ENCODE measurements around the gene SLC25A1.

SLC25A1 gene

DNA sequence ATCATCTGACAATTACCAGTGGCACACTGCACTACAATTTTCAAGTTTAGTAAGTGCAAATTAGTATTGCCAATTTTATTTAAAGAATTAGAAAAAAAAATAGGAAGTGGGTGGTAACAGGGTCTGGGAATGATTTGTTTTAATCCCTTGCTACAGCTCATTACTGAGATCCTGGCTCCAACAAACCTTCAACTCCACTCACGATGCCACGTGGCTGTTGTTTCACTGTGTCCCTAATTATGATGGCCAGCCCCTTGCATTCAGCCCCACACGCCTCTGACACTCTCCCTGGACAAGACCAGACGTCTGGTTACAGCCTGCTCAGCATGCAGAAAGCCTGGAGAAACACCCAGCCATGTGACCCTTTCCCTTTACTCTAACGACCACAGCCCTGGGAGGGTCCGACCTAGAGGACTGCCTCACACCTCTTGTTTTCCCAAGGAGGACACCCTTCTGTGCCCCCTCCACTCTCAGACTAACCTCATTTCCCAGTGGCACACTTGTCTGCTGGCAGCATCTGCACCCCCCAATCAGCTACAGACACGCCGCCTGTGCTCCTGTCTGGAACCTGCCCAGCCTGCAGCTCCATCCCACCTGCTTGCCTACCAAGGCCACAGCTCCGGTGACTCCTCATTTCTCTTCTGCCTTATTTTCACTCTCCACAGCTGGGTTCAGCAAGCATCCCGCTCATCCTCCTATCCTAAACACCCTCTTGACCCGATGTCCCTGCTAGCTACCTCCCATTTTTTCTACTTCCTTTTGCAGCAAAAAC, 18.5 kb upstream of the SLC25A1 start:
- no peaks in the 10 kb centered on the region for H3K9me3 ChIP-seq (ENCODE audit: control insufficient read depth in 1 of 2, low read length in 2 of 2)
- no peaks in the 10 kb centered on the region for H3K4me1 ChIP-seq (ENCODE audit: control insufficient read depth in 1 of 2, insufficient read depth in 2 of 2, low read length in 2 of 2)
- H3K27me3 ChIP-seq (ENCODE audit: control insufficient read depth in 1 of 2, insufficient read depth in 2 of 2, low read length in 2 of 2): no peaks in the 10 kb centered on the region
- no peak overlapping the region for H3K4me3 ChIP-seq (ENCODE audit: low read depth in 1 of 2, low read length in 2 of 2)
- H3K9ac ChIP-seq (ENCODE audit: low read depth in 1 of 2, low read length in 2 of 2): no peak overlapping the region
- no peak overlapping the region for H3K27ac ChIP-seq (ENCODE audit: low read depth, low read length)
- no peaks in the 10 kb centered on the region for H3K36me3 ChIP-seq (ENCODE audit: control insufficient read depth in 1 of 2, insufficient read depth in 2 of 2, low read length in 2 of 2)

DNA sequence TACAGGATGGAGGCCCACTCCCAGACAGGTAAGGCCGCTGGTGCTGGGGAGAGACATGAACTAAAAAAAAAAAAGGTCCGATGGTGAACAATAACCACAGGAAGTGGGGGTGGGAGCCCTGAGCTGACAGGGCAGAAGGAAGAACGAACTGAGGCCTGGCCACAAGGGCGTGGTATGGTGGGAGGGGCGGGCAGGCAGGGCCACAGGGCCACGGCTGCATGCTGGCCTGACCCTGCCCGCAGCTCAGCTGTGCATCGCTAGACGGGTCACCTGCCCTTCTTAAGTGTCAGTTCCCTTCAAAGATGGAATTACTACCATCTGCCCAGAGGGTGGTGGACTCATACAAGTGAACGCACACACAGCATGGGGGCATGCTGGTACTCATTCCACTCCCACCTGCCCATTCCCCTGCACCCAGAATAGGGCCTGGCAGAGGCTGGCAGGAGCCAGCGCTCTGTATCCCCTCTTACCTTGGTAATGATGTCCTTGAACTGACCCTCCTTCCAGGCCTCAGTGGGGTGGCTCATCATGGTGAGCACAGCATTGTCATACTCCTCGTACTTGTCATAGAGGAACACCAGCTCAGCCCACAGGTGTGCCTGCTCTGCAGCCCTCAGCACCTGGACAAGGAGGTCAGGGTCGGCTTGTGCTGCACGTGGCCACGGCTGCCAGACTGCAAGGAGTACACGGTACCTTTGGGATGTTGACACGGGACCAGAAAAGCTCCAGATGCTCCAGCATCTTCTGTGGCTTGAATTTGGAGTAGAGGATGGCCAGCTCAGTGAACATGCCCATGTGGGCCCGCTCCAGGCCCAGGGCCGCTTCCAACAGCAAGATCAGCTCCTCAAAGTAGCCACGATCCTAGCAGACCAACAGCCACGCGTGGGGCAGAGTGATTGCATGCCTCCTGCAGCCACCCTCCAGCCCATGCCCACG, 17.5 kb upstream of the SLC25A1 start:
- H3K4me3 ChIP-seq (ENCODE audit: low read depth in 1 of 2, low read length in 2 of 2): no peak overlapping the region
- no peaks in the 10 kb centered on the region for H3K4me1 ChIP-seq (ENCODE audit: control insufficient read depth in 1 of 2, insufficient read depth in 2 of 2, low read length in 2 of 2)
- H3K9me3 ChIP-seq (ENCODE audit: control insufficient read depth in 1 of 2, low read length in 2 of 2): no peaks in the 10 kb centered on the region
- no peaks in the 10 kb centered on the region for H3K27me3 ChIP-seq (ENCODE audit: control insufficient read depth in 1 of 2, insufficient read depth in 2 of 2, low read length in 2 of 2)
- no peak overlapping the region for H3K27ac ChIP-seq (ENCODE audit: low read depth, low read length)
- no peak overlapping the region for H3K9ac ChIP-seq (ENCODE audit: low read depth in 1 of 2, low read length in 2 of 2)
- H3K36me3 ChIP-seq (ENCODE audit: control insufficient read depth in 1 of 2, insufficient read depth in 2 of 2, low read length in 2 of 2): no peaks in the 10 kb centered on the region

DNA sequence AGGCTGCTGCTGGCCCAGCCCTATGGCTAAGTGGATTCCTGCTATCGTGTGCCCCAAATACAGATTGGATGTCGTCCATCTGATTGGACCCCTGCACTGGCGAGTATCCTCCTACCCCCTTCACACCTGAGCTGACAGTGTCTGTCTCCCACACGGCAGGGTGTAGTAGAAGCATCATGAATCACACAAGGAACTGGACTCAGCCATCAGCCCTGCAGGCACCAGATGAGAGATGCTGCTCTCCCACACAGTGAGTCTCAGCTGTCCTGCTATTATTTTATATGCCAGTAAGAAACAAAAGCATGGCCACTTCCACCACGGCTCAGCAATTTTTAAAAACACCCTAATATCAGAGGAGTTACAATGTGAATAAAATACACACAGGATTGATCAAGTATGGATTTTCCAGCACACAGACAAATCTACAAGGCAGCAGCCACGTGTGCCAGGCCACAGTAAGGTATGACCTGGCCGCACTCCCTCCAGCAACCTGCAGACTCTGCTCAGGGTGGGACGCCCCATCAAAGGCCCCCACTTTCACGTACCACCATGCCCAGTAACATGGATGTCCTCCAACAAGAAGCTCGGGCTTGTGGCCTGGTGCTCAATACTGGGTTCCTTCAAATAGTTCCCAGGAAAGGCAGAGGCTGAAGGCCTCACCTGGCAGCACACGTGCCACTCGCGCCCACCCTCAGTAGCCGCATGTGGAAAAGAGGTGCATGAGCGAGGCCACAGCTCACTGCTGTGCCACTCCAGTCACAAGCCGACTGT, 16.4 kb upstream of the SLC25A1 start:
- no peaks in the 10 kb centered on the region for H3K36me3 ChIP-seq (ENCODE audit: control insufficient read depth in 1 of 2, insufficient read depth in 2 of 2, low read length in 2 of 2)
- no peaks in the 10 kb centered on the region for H3K4me1 ChIP-seq (ENCODE audit: control insufficient read depth in 1 of 2, insufficient read depth in 2 of 2, low read length in 2 of 2)
- no peak overlapping the region for H3K27ac ChIP-seq (ENCODE audit: low read depth, low read length)
- no peak overlapping the region for H3K4me3 ChIP-seq (ENCODE audit: low read depth in 1 of 2, low read length in 2 of 2)
- H3K9ac ChIP-seq (ENCODE audit: low read depth in 1 of 2, low read length in 2 of 2): no peak overlapping the region
- H3K9me3 ChIP-seq (ENCODE audit: control insufficient read depth in 1 of 2, low read length in 2 of 2): no peaks in the 10 kb centered on the region
- H3K27me3 ChIP-seq (ENCODE audit: control insufficient read depth in 1 of 2, insufficient read depth in 2 of 2, low read length in 2 of 2): no peaks in the 10 kb centered on the region

DNA sequence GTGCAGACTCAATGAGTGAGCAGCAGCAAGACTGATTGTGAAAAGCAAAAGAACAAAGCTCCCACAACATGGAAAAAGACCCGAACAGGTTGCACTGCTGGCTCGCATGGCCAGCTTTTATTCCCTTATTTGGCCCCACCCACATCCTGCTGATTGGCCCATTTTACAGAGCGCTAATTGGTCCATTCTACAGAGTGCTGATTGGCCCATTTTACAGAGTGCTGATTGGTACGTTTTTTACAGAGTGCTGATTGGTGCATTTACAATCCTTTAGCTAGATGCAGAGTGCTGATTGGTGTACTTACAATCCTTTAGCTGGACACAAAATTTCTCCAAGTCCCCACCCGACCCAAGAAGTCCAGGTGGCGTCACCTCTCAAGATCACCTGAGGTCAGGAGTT, 15.3 kb upstream of the SLC25A1 start:
- no peak overlapping the region for H3K4me3 ChIP-seq (ENCODE audit: low read depth in 1 of 2, low read length in 2 of 2)
- H3K36me3 ChIP-seq (ENCODE audit: control insufficient read depth in 1 of 2, insufficient read depth in 2 of 2, low read length in 2 of 2): no peaks in the 10 kb centered on the region

DNA sequence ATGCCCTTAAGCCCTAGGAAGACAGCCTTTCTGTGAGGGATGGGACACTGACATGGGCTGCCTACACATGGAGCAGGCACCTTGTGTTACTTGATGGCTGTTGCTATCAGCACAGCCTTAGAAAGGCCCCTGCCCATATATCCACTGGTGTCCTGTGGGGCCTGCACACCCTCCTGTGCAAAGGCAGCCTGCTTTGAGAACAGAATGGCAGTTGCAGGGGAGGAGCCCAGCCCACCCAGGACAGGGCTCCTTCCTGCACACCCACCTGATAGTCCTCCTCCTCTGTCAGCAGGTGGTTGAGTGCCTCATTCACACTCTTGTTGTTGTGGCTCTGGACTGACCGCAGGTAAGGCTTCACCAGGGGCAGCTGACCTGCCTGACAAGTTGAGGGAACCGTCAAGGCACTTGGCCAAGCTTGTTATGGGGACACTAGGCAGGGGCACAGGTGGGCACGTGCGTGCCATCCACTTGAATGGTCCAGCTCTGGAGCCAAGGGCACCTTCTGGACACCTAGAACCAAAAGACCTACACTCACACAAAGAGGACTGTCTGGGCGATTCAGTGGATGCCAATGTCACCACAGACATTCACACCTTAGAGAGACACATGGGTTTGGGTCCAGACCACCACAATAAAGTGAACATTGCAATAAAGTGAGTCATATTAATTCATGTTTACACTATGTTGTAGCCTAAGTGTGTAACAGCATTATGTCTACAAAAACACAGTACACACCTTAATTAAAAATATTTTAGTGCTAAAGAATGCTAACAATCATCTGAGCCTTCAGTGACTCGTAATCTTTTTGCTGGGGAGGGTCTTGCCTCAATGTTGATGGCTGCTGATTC, 9.4 kb upstream of the SLC25A1 start:
- Histone ChIP-seq H3K27me3 (ENCODE audit: control insufficient read depth in 1 of 2, insufficient read depth in 2 of 2, low read length in 2 of 2) (no peaks in the 10 kb centered on the region), H3K4me1 (ENCODE audit: control insufficient read depth in 1 of 2, insufficient read depth in 2 of 2, low read length in 2 of 2) (no peaks in the 10 kb centered on the region), H3K9me3 (ENCODE audit: control insufficient read depth in 1 of 2, low read length in 2 of 2) (no peaks in the 10 kb centered on the region), H3K36me3 (ENCODE audit: control insufficient read depth in 1 of 2, insufficient read depth in 2 of 2, low read length in 2 of 2) (no peaks in the 10 kb centered on the region), H3K27ac (ENCODE audit: low read depth, low read length) (no peak overlapping the region), H3K9ac (ENCODE audit: low read depth in 1 of 2, low read length in 2 of 2) (no peak overlapping the region), H3K4me3 (ENCODE audit: low read depth in 1 of 2, low read length in 2 of 2) (no peak overlapping the region)

More for the DNA sequence above, 15.3 kb upstream of the SLC25A1 start:
- no peak overlapping the region for H3K27ac ChIP-seq (ENCODE audit: low read depth, low read length)
- no peaks in the 10 kb centered on the region for H3K4me1 ChIP-seq (ENCODE audit: control insufficient read depth in 1 of 2, insufficient read depth in 2 of 2, low read length in 2 of 2)
- H3K27me3 ChIP-seq (ENCODE audit: control insufficient read depth in 1 of 2, insufficient read depth in 2 of 2, low read length in 2 of 2): no peaks in the 10 kb centered on the region
- H3K9ac ChIP-seq (ENCODE audit: low read depth in 1 of 2, low read length in 2 of 2): no peak overlapping the region
- H3K9me3 ChIP-seq (ENCODE audit: control insufficient read depth in 1 of 2, low read length in 2 of 2): no peaks in the 10 kb centered on the region

DNA sequence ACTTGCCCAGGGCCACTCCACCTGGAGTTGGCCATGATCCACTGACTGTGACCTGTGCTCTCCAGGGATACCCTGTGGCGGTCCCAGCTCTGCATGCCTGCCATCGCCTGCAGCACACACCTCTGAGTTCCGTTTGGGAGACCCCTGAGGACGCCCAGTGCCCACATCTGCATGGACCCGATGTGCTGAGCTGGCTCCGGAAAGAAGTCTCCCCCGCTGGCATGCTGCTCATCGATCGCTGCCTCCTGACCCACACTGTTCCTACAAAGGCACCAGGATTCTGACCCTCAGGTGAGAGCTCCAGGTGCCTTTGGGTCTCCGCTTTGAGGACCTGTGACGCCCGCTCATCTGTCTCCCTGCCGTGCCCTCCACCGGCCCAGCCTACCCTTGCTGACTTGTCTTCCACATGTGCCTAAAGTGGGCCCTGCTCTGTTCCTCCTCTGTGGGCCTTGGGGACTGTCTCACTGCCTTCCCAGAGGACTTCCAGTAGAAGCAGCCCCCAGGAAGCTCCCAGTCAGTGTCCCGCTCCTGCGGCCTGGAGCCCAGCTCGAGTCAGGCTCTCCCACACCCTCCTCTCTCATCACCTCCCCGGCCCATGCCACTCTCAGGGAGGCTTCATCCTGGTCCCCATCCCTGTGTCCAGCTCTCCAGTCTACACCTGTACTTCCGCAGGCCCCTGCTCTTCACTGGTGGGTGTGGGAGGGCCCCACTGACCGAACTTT, 5.9 kb upstream of the SLC25A1 start:
- Histone ChIP-seq H3K27ac (ENCODE audit: low read depth, low read length) (no peak overlapping the region), H3K4me1 (ENCODE audit: control insufficient read depth in 1 of 2, insufficient read depth in 2 of 2, low read length in 2 of 2) (peaks cover 4 to 6% of the 10 kb centered on the region in 2 donors)

DNA sequence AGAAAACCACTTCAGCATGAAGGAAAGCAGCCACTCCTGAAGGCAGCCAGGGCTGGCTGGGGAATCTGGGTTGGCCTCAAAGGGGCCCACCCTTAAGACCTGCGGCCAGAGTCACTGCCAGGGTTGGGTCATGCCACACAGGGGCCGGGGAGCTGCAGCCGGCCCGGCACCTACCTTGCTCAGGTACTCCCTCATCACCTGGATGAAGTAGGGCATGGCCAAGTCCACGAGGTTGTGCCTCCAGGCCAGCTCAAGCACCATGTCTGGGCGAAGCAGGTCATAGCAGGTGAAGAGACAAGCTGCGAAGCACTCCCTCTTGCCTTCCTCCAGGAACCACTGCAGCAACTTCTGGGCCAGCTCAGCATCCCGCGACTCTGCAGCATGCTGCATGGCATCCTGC, 4.7 kb upstream of the SLC25A1 start:
- Histone ChIP-seq H3K4me1 (ENCODE audit: control insufficient read depth in 1 of 2, insufficient read depth in 2 of 2, low read length in 2 of 2) (peaks cover 6 to 9% of the 10 kb centered on the region in 2 donors), H3K27me3 (ENCODE audit: control insufficient read depth in 1 of 2, insufficient read depth in 2 of 2, low read length in 2 of 2) (no peaks in the 10 kb centered on the region), H3K9ac (ENCODE audit: low read depth in 1 of 2, low read length in 2 of 2) (no peak overlapping the region), H3K4me3 (ENCODE audit: low read depth in 1 of 2, low read length in 2 of 2) (no peak overlapping the region), H3K36me3 (ENCODE audit: control insufficient read depth in 1 of 2, insufficient read depth in 2 of 2, low read length in 2 of 2) (no peaks in the 10 kb centered on the region), H3K27ac (ENCODE audit: low read depth, low read length) (no peak overlapping the region), H3K9me3 (ENCODE audit: control insufficient read depth in 1 of 2, low read length in 2 of 2) (no peaks in the 10 kb centered on the region)

More for the DNA sequence above, 5.9 kb upstream of the SLC25A1 start:
- H3K36me3 ChIP-seq (ENCODE audit: control insufficient read depth in 1 of 2, insufficient read depth in 2 of 2, low read length in 2 of 2): no peaks in the 10 kb centered on the region
- H3K9ac ChIP-seq (ENCODE audit: low read depth in 1 of 2, low read length in 2 of 2): no peak overlapping the region
- no peaks in the 10 kb centered on the region for H3K9me3 ChIP-seq (ENCODE audit: control insufficient read depth in 1 of 2, low read length in 2 of 2)
- no peaks in the 10 kb centered on the region for H3K27me3 ChIP-seq (ENCODE audit: control insufficient read depth in 1 of 2, insufficient read depth in 2 of 2, low read length in 2 of 2)
- H3K4me3 ChIP-seq (ENCODE audit: low read depth in 1 of 2, low read length in 2 of 2): no peak overlapping the region

DNA sequence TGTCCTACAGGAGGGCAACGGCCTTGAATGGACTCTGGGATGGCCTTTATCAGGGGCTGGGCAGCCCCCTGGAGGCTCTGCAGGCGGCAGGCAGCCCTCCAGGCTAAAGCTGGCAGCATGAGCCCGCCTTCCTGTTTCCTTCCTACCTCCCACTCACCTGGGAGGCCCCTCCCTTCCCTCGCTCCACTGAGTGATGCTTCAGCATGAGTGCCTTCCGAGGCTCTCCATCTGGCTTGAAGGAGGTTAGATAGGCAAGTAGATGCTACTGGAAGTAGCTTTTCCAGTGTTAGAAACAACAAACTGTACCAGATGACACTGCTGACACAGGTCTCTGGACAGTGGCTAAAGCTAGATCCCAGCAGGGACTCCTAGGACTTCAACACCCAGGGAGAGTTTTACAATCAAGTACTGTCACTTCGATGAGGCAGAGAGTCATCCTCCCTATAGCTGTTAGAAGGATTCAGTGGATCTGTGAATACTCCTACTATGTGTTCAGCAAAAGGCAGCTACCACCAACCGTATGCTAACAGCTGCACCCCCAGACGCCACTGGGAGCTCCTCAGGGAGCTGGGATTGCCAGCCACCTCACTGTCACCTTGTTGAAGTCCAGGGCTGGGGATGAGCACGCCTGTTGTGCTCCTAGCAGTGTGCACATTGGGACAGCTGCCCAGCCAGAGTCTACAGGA, 4.1 kb upstream of the SLC25A1 start:
- no peaks in the 10 kb centered on the region for H3K27me3 ChIP-seq (ENCODE audit: control insufficient read depth in 1 of 2, insufficient read depth in 2 of 2, low read length in 2 of 2)
- H3K4me3 ChIP-seq (ENCODE audit: low read depth in 1 of 2, low read length in 2 of 2): no peak overlapping the region
- H3K9me3 ChIP-seq (ENCODE audit: control insufficient read depth in 1 of 2, low read length in 2 of 2): no peaks in the 10 kb centered on the region
- H3K36me3 ChIP-seq (ENCODE audit: control insufficient read depth in 1 of 2, insufficient read depth in 2 of 2, low read length in 2 of 2): no peaks in the 10 kb centered on the region
- H3K27ac ChIP-seq (ENCODE audit: low read depth, low read length): no peak overlapping the region
- H3K9ac ChIP-seq (ENCODE audit: low read depth in 1 of 2, low read length in 2 of 2): no peak overlapping the region
- peaks cover 6 to 10% of the 10 kb centered on the region in 2 donors for H3K4me1 ChIP-seq (ENCODE audit: control insufficient read depth in 1 of 2, insufficient read depth in 2 of 2, low read length in 2 of 2)

Measured in duodenal mucosa (tissue), 2 donors.